ENCODE results near the gene PEX7.
A peak's percentile ranks its signal among the peaks of the same experiment; 100 is the strongest.
"Not testable (repeated sequence)": the region's sequence is repeated elsewhere in the genome, so short reads cannot be mapped to it uniquely, and the experiment has no call there.

PEX7 gene

GRCh38 chr6:136791296-136792094 lies 30.9 kb upstream of the PEX7 start:
- peak; percentile 56 to 64 for DNase-seq

GRCh38 chr6:136792095-136792409 lies 30.3 kb upstream of the PEX7 start:
- no peak for DNase-seq

GRCh38 chr6:136792410-136793262 lies 29.8 kb upstream of the PEX7 start, which contains the start of gene MAP3K5:
Gene MAP3K5 (minus strand): TSS chr6:136792477. CDS start chr6:136792157, 320 bp downstream.
- peak; percentile 96 to 97 for DNase-seq

GRCh38 chr6:136793363-136793762 lies 29.0 kb upstream of the PEX7 start:
- DNase-seq: no peak

GRCh38 chr6:136795386-136795785 lies 27.0 kb upstream of the PEX7 start:
- no peak for DNase-seq

GRCh38 chr6:136795996-136796395 lies 26.4 kb upstream of the PEX7 start:
- no peak for DNase-seq

GRCh38 chr6:136798044-136798443 lies 24.3 kb upstream of the PEX7 start:
- DNase-seq: no peak

GRCh38 chr6:136801581-136801980 lies 20.8 kb upstream of the PEX7 start:
- no peak for DNase-seq

- DNase-seq: no peak
These were observed 18.8 kb upstream of the PEX7 start for GRCh38 chr6:136803608-136804007.

GRCh38 chr6:136809091-136809860 lies 13.1 kb upstream of the PEX7 start:
- no peak for DNase-seq

- no peak for DNase-seq
These were observed 11.1 kb upstream of the PEX7 start for GRCh38 chr6:136811272-136811671.

GRCh38 chr6:136812174-136812573 lies 10.2 kb upstream of the PEX7 start:
- DNase-seq: no peak

GRCh38 chr6:136815608-136816007 lies 6.8 kb upstream of the PEX7 start:
- not testable (repeated sequence) for DNase-seq

GRCh38 chr6:136816656-136817055 lies 5.7 kb upstream of the PEX7 start:
- DNase-seq: no peak

- no peak for DNase-seq
These were observed 1.8 kb upstream of the PEX7 start for GRCh38 chr6:136820561-136820960.

- DNase-seq: peak; percentile 36 to 46
These were observed 381 bp upstream of the PEX7 start for GRCh38 chr6:136822046-136822375.

GRCh38 chr6:136823128-136823660 lies 802 bp downstream of the PEX7 start:
- no peak for DNase-seq

GRCh38 chr6:136826216-136826615 lies 3.8 kb downstream of the PEX7 start:
- no peak for DNase-seq

- no peak for DNase-seq
These were observed 9.6 kb downstream of the PEX7 start for GRCh38 chr6:136831873-136832562.

- no peak for DNase-seq
These were observed 18.0 kb downstream of the PEX7 start for GRCh38 chr6:136840276-136841001.

GRCh38 chr6:136843210-136843609 lies 20.8 kb downstream of the PEX7 start:
- DNase-seq: no peak

- peak; percentile 13 to 36 for DNase-seq
These were observed 23.7 kb downstream of the PEX7 start for GRCh38 chr6:136846046-136846445.

Data from activated CD4-positive, alpha-beta T cell treated with anti-CD3 and anti-CD28 coated beads, Interleukin-2, amount 50 U/mL, for 48 hours (primary cell).